ENCODE data around the gene ALOX5AP. TPM values are rescaled to one million over a fixed set of nuclear protein-coding genes. Genes with fewer than 3 reads are reported as not detected.

Gene ALOX5AP
- total and polyA plus RNA-seq, 12 donors = 2.8 to 122 (median 39.8) TPM

DNA sequence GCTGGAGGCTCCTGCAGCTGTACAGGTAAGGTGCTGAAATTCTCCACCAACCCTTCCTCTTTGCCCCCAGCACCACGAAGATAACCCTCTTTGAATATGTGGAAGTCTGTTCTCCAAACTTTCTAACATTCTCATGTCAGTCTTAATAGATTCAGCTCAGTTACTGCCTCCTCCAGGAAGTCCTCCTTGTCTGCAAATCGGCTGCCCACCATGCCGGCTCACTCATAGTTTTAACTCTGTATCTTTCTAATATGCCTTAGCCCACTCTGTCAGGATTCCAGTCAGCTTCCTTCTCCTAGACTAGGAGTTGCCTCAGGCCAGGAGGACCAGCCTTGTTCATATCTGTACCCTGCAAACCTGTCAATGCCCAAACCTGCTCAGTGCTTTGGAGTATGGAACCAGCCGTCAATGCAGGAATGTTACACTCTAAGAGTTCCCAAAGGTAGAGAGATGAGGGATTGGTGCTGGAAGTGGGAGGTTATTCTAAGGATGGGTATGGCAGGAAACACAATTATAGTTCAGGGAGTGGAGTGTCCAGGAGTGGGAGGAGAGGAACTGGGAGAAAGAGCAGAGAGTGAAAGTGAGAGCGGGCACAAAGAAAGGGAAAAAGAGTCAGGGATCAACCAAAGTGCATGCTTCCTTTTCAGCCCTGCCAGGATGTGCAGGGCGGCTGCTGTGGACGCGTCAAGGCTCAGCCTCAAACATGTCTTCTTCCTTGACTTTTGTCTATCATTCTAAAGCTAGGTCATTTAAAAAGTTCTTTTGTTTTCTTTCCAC is 38.0 kb upstream of the ALOX5AP start:
- DNase-seq = no peak
- intact Hi-C loops (cut with DNase I) = no loop called here
- no peaks in the 10 kb centered on the region for H3K36me3 ChIP-seq (replicated peaks in 1 of 2)
- H3K27ac ChIP-seq = peak overlapping the region in 3 of 5 donors; percentile 11 to 76 (median 47)
- H3K27me3 ChIP-seq = no peaks in the 10 kb centered on the region
- 48 to 66% (median 58%) methylated on average over 8 of the region's 8 CpGs for WGBS, 4 donors
- H3K4me3 ChIP-seq = no peak overlapping the region
- no peak for TF ChIP-seq POLR2A (IDR thresholded peaks at IDR 0.05)
- H3K4me1 ChIP-seq (replicated peaks in 1 of 2) = peaks cover 0 to 25% of the 10 kb centered on the region in 2 donors
- no peaks in the 10 kb centered on the region for H3K9me3 ChIP-seq (replicated peaks in 1 of 3)

DNA sequence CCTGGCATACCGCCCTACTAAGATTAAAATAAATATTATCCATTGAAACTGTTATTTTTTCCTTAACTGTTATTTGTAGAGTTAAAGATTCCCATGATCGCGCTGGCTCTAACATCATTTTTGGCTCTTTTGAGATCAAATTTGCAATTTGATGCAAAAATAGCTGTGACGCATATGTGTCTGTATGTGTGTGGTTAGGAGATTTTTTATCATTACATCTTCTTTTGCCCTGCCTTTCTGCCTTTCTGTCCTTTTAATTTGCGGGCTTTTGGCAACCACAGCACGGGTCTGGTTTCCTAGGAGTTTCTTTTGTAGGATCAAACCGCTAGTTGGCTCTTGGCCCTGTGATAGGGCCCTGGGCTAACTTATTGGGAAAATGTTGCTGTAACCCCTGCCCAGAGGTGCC is 37.3 kb upstream of the ALOX5AP start:
- no peak for TF ChIP-seq POLR2A (IDR thresholded peaks at IDR 0.05)
- TF ChIP-seq, protein P1, sequence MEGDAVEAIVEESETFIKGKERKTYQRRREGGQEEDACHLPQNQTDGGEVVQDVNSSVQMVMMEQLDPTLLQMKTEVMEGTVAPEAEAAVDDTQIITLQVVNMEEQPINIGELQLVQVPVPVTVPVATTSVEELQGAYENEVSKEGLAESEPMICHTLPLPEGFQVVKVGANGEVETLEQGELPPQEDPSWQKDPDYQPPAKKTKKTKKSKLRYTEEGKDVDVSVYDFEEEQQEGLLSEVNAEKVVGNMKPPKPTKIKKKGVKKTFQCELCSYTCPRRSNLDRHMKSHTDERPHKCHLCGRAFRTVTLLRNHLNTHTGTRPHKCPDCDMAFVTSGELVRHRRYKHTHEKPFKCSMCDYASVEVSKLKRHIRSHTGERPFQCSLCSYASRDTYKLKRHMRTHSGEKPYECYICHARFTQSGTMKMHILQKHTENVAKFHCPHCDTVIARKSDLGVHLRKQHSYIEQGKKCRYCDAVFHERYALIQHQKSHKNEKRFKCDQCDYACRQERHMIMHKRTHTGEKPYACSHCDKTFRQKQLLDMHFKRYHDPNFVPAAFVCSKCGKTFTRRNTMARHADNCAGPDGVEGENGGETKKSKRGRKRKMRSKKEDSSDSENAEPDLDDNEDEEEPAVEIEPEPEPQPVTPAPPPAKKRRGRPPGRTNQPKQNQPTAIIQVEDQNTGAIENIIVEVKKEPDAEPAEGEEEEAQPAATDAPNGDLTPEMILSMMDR (IDR thresholded peaks at IDR 0.05) = no peak
- Histone ChIP-seq H3K4me3 (no peak overlapping the region), H3K27ac (peak overlapping the region in 1 of 5 donors; percentile 0), H3K9me3 (replicated peaks in 1 of 3) (no peaks in the 10 kb centered on the region), H3K36me3 (replicated peaks in 1 of 2) (no peaks in the 10 kb centered on the region), H3K27me3 (no peaks in the 10 kb centered on the region), H3K4me1 (replicated peaks in 1 of 2) (peaks cover 0 to 25% of the 10 kb centered on the region in 2 donors)
- WGBS, 4 donors = 54 to 69% (median 61%) methylated on average over 7 of the region's 7 CpGs
- intact Hi-C loops (cut with DNase I) = no loop called here
- DNase-seq = no peak

DNA sequence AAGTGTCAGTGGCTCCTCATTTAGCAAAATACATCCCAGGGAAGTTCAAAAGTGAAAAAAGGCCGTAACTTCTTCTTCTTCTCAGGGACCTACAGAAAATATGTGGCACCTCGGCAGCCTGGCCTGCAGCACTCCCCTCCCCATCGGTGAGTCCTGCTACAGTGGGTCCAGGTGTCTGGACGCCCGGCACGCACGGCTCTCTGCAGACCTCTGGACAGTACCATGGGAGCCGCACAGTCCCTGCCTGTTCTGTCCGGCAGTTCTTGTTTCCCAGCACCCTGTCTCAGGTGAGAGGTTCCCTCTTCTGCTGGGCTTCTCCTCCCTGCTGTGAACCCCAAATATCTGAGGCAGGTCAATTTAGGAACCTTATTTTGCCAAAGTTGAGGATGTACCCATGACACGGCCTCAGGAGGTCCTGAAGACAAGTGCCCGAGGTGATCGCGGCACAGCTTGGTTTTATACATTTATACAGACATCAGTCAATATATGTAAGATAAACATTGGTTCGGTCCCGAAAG is 36.8 kb upstream of the ALOX5AP start:
- intact Hi-C loops (cut with DNase I) = no loop called here
- H3K27ac ChIP-seq = peak overlapping the region in 1 of 5 donors; percentile 0
- DNase-seq = no peak
- peaks cover 0 to 25% of the 10 kb centered on the region in 2 donors for H3K4me1 ChIP-seq (replicated peaks in 1 of 2)
- TF ChIP-seq POLR2A (IDR thresholded peaks at IDR 0.05) = no peak
- TF ChIP-seq, protein P1 (IDR thresholded peaks at IDR 0.05) = no peak
- WGBS, 4 donors = 81 to 88% (median 83%) methylated on average over 12 to 15 of the region's 15 CpGs
- no peaks in the 10 kb centered on the region for H3K9me3 ChIP-seq (replicated peaks in 1 of 3)
- H3K4me3 ChIP-seq = no peak overlapping the region
- no peaks in the 10 kb centered on the region for H3K36me3 ChIP-seq (replicated peaks in 1 of 2)
- H3K27me3 ChIP-seq = no peaks in the 10 kb centered on the region

DNA sequence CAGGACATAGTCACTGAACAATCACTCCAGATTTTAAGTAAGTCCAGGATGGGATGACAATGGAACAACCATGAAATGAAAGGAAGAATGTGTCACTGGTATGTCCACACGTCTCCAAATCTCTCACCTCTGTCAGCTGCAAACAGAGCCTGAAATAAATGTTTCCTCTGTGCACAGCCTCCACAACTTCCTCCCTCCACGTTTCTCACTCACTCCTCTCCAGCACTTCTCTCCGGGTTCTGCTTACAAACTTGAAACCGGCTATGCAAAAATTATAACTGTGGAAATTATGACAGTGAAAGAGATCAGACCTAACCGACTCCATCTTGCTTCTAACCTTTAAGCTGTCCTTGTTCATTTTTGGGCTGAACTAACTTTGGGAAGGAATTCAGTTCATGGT is 35.0 kb upstream of the ALOX5AP start:
- Histone ChIP-seq H3K36me3 (replicated peaks in 1 of 2) (no peaks in the 10 kb centered on the region), H3K27ac (no peak overlapping the region), H3K9me3 (replicated peaks in 1 of 3) (no peaks in the 10 kb centered on the region), H3K4me1 (replicated peaks in 1 of 2) (peaks cover 0 to 25% of the 10 kb centered on the region in 2 donors), H3K27me3 (no peaks in the 10 kb centered on the region), H3K4me3 (no peak overlapping the region)
- TF ChIP-seq, protein P1 (IDR thresholded peaks at IDR 0.05) = no peak
- no peak for TF ChIP-seq POLR2A (IDR thresholded peaks at IDR 0.05)
- intact Hi-C loops (cut with DNase I) = no loop called here
- 54 to 67% (median 63%) methylated on average over 5 of the region's 5 CpGs for WGBS, 4 donors
- DNase-seq = no peak
